Naive thymus-derived CD4-positive, alpha-beta T cell (primary cell): Measurements from ENCODE around the gene ARHGEF19. TPM values are rescaled to one million over a fixed set of nuclear protein-coding genes. Genes with fewer than 3 reads are reported as not detected.
A peak's percentile ranks its signal among the peaks of the same experiment; 100 is the strongest.
"Not testable (repeated sequence)": the region's sequence is repeated elsewhere in the genome, so short reads cannot be mapped to it uniquely, and the experiment has no call there.

Experiments used
- ATAC-seq: fragments of 150-1000 bp; cut with Tn5 transposase; 2 replicates; pipeline ENCODE4 v1.10.0; 2021; ENCODE audit warnings: mild to moderate bottlenecking, moderate library complexity
- CTCF ChIA-PET: fragments of 350-600 bp; sonication (Branson Sonifier 250); formaldehyde crosslinking; loops from one replicate; lab custom pipeline; 2021; ENCODE audit warnings: antibody characterized with exemption; lab: Charles Lee
- POLR2A ChIA-PET: fragments of 350-600 bp; sonication (Branson Sonifier 250); formaldehyde crosslinking; loops from one replicate; lab custom pipeline; 2021; ENCODE audit warnings: antibody characterized with exemption, inconsistent platforms; lab: Charles Lee
- DNase-seq, 9 donors: peaks; one replicate each; pipeline versions ENCODE4 v3.0.0 to v3.0.0-alpha.2; 2020 to 2022; ENCODE audit warnings: mixed read lengths in 1 of 9
- H3K27ac ChIP-seq: one replicate; pipeline ENCODE4 v1.7.0; 2013; ENCODE audit warnings: mild to moderate bottlenecking, low read depth, low read length, moderate library complexity
- H3K27me3 ChIP-seq, 2 donors: one replicate each; pipeline ENCODE4 v1.7.0; 2013; ENCODE audit warnings: low read length in 2 of 2, mild to moderate bottlenecking in 2 of 2, moderate library complexity in 2 of 2; ENCODE audit not compliant: control insufficient read depth in 2 of 2, insufficient read depth in 2 of 2
- H3K36me3 ChIP-seq, 3 experiments: 1 replicate in 2 of 3; 2 replicates in 1 of 3; pipeline ENCODE4 v1.7.0; 2013; ENCODE audit warnings: low read length in 3 of 3, mild to moderate bottlenecking in 3 of 3, moderate library complexity in 1 of 3; ENCODE audit not compliant: insufficient read depth in 3 of 3, control insufficient read depth in 2 of 3
- H3K4me1 ChIP-seq, 2 donors: one replicate each; pipeline ENCODE4 v1.7.0; 2013; ENCODE audit warnings: low read length in 2 of 2, mild to moderate bottlenecking in 2 of 2, moderate library complexity in 1 of 2; ENCODE audit not compliant: control insufficient read depth in 2 of 2, insufficient read depth in 2 of 2
- H3K4me3 ChIP-seq: 2 replicates; pipeline ENCODE4 v1.7.0; 2013; ENCODE audit warnings: mild to moderate bottlenecking, low read length
- H3K9me3 ChIP-seq, 3 experiments: 1 replicate in 2 of 3; 2 replicates in 1 of 3; pipeline ENCODE4 v1.7.0; 2013; ENCODE audit warnings: low read length in 3 of 3; ENCODE audit not compliant: control insufficient read depth in 2 of 3
- H3K27ac Mint-ChIP-seq, 9 donors: one replicate each; pipeline ENCODE4 v1.8.0; 2020 to 2022; ENCODE audit warnings: mixed read lengths in 9 of 9, mild to moderate bottlenecking in 8 of 9, moderate library complexity in 5 of 9, inconsistent platforms in 2 of 9
- H3K27me3 Mint-ChIP-seq, 5 donors: one replicate each; pipeline ENCODE4 v1.8.0; 2021 to 2022; ENCODE audit warnings: mixed read lengths in 5 of 5, mild to moderate bottlenecking in 1 of 5
- H3K36me3 Mint-ChIP-seq, 5 donors: one replicate each; pipeline ENCODE4 v1.8.0; 2020 to 2022; ENCODE audit warnings: mixed read lengths in 5 of 5, mild to moderate bottlenecking in 3 of 5, inconsistent platforms in 1 of 5
- H3K4me1 Mint-ChIP-seq, 7 donors: one replicate each; pipeline ENCODE4 v1.8.0; 2020 to 2022; ENCODE audit warnings: mixed read lengths in 7 of 7, mild to moderate bottlenecking in 3 of 7, inconsistent platforms in 1 of 7
- H3K4me3 Mint-ChIP-seq, 10 donors: one replicate each; pipeline ENCODE4 v1.8.0; 2020 to 2022; ENCODE audit warnings: mild to moderate bottlenecking in 10 of 10, mixed read lengths in 10 of 10, moderate library complexity in 6 of 10, inconsistent platforms in 2 of 10
- H3K9me3 Mint-ChIP-seq, 11 donors: one replicate each; pipeline ENCODE4 v1.8.0; 2020 to 2022; ENCODE audit warnings: mixed read lengths in 11 of 11, mild to moderate bottlenecking in 4 of 11, inconsistent platforms in 1 of 11, moderate library complexity in 1 of 11
- intact Hi-C, 2 donors: fragments of 100-400 bp; cut with micrococcal nuclease; formaldehyde crosslinking; loops; one replicate each; pipeline ENCODE4 v1.15.1; 2023
- polyA plus RNA-seq, 2 donors: library from polyadenylated mRNA; unstranded; fragments of 300-500 nt; fragmentation: Illumina TruSeq; gene quantifications; one replicate each; pipeline ENCODE4 v1.2.3, GENCODE V29; 2021
- total RNA-seq, 6 experiments: library from RNA in 5 of 6; stranded (reverse) in 5 of 6; gene quantifications; 1 replicate in 5 of 6; 2 replicates in 1 of 6; pipeline ENCODE4 v1.2.3 and lab custom pipeline; 2021 to 2026

Gene ARHGEF19
- total and polyA plus RNA-seq, 7 experiments from 2014 or later: 5.1 to 12.4 (median 9.1) TPM

GRCh38 chr1:16202281-16203210 lies 9.9 kb downstream of the ARHGEF19 start:
- H3K4me1 ChIP-seq: peaks cover 8 to 14% of the 10 kb centered on the region in 2 donors
- Mint-ChIP-seq H3K4me3 (no peak overlapping the region), H3K27ac (peak overlapping the region in 1 of 9 donors; percentile 4), H3K36me3 (peaks cover 0 to 12% (median 11%) of the 10 kb centered on the region in 5 donors), H3K9me3 (peaks cover 0 to 2% (median 0%) of the 10 kb centered on the region in 11 donors), H3K27me3 (no peaks in the 10 kb centered on the region), H3K4me1 (peaks cover 7 to 22% (median 13%) of the 10 kb centered on the region in 7 donors)
- CTCF ChIA-PET: interaction anchor here (0.7 to 3.0 kb wide), 2 partner anchors 16 to 42 kb away, joined by 3 to 16 read pairs; no protein-coding TSS in a partner anchor
- H3K36me3 ChIP-seq: peaks cover 0 to 24% (median 0%) of the 10 kb centered on the region in 3 experiments
- POLR2A ChIA-PET: interaction anchor here (1.4 kb wide), 1 partner anchor 15 kb away, joined by 3 read pairs; no protein-coding TSS in a partner anchor
- no peaks in the 10 kb centered on the region for H3K9me3 ChIP-seq
- ATAC-seq (no peak), DNase-seq (no peak)
- intact Hi-C loops: loop anchor here in 1 of 2 donors (10.0 kb wide), 2 partner anchors 412 to 712 kb away; partner anchors contain the start of gene NBPF1
- no peak overlapping the region for H3K4me3 ChIP-seq
- no peaks in the 10 kb centered on the region for H3K27me3 ChIP-seq
- H3K27ac ChIP-seq: no peak overlapping the region

- Mint-ChIP-seq H3K27ac (peak overlapping the region in 1 of 9 donors; percentile 59), H3K4me3 (no peak overlapping the region), H3K36me3 (peaks cover 0 to 23% (median 11%) of the 10 kb centered on the region in 5 donors), H3K9me3 (no peaks in the 10 kb centered on the region), H3K27me3 (peaks cover 0 to 2% (median 0%) of the 10 kb centered on the region in 5 donors), H3K4me1 (peaks cover 0 to 16% (median 5%) of the 10 kb centered on the region in 7 donors)
- ChIA-PET CTCF (interaction anchor here (0.6 to 0.9 kb wide), 3 partner anchors 13 to 124 kb away, joined by 3 to 4 read pairs (median 4); no protein-coding TSS in a partner anchor), POLR2A (interaction anchor here (0.6 to 1.3 kb wide), 2 partner anchors 9 to 448 kb away, joined by 3 to 4 read pairs; no protein-coding TSS in a partner anchor)
- no peak overlapping the region for H3K27ac ChIP-seq
- intact Hi-C loops: loop anchor here in 1 of 2 donors (10.0 kb wide), 2 partner anchors 415 to 715 kb away; partner anchors contain the start of gene NBPF1
- no peak for ATAC-seq
- H3K9me3 ChIP-seq: no peaks in the 10 kb centered on the region
- no peak overlapping the region for H3K4me3 ChIP-seq
- no peak for DNase-seq
- H3K36me3 ChIP-seq: peaks cover 0 to 24% (median 0%) of the 10 kb centered on the region in 3 experiments
- no peaks in the 10 kb centered on the region for H3K27me3 ChIP-seq
- no peaks in the 10 kb centered on the region for H3K4me1 ChIP-seq
Measured at GRCh38 chr1:16199700-16200099, 12.8 kb downstream of the ARHGEF19 start.

- CTCF ChIA-PET: no interaction called here
- POLR2A ChIA-PET: interaction anchor here (1.3 kb wide), 1 partner anchor 10 kb away, joined by 4 read pairs; no protein-coding TSS in a partner anchor
- peaks cover 0 to 23% (median 11%) of the 10 kb centered on the region in 5 donors for H3K36me3 Mint-ChIP-seq
- peak overlapping the region in 3 of 9 donors; percentile 30 to 62 (median 62) for H3K27ac Mint-ChIP-seq
- Histone ChIP-seq H3K27ac (no peak overlapping the region), H3K27me3 (no peaks in the 10 kb centered on the region), H3K4me1 (no peaks in the 10 kb centered on the region), H3K36me3 (peaks cover 0 to 20% (median 0%) of the 10 kb centered on the region in 3 experiments), H3K4me3 (no peak overlapping the region), H3K9me3 (no peaks in the 10 kb centered on the region)
- intact Hi-C loops: no loop called here
- no peaks in the 10 kb centered on the region for H3K9me3 Mint-ChIP-seq
- ATAC-seq (no peak), DNase-seq (no peak)
- peaks cover 0 to 2% (median 0%) of the 10 kb centered on the region in 5 donors for H3K27me3 Mint-ChIP-seq
- peaks cover 0 to 16% (median 5%) of the 10 kb centered on the region in 7 donors for H3K4me1 Mint-ChIP-seq
- H3K4me3 Mint-ChIP-seq: no peak overlapping the region
Measured at GRCh38 chr1:16199157-16199501, 13.3 kb downstream of the ARHGEF19 start.

GRCh38 chr1:16198444-16199156 lies 13.9 kb downstream of the ARHGEF19 start:
- H3K9me3 Mint-ChIP-seq: no peaks in the 10 kb centered on the region
- no peak overlapping the region for H3K4me3 Mint-ChIP-seq
- DNase-seq (no peak), ATAC-seq (no peak)
- peaks cover 0 to 21% (median 10%) of the 10 kb centered on the region in 5 donors for H3K36me3 Mint-ChIP-seq
- ChIA-PET POLR2A (interaction anchor here (1.3 kb wide), 1 partner anchor 10 kb away, joined by 4 read pairs; no protein-coding TSS in a partner anchor), CTCF (no interaction called here)
- H3K27me3 Mint-ChIP-seq: peaks cover 0 to 2% (median 0%) of the 10 kb centered on the region in 5 donors
- intact Hi-C loops: no loop called here
- Histone ChIP-seq H3K27ac (no peak overlapping the region), H3K27me3 (no peaks in the 10 kb centered on the region), H3K4me1 (no peaks in the 10 kb centered on the region), H3K36me3 (peaks cover 0 to 18% (median 0%) of the 10 kb centered on the region in 3 experiments), H3K9me3 (no peaks in the 10 kb centered on the region), H3K4me3 (no peak overlapping the region)
- H3K4me1 Mint-ChIP-seq: peaks cover 0 to 16% (median 3%) of the 10 kb centered on the region in 7 donors
- H3K27ac Mint-ChIP-seq: peak overlapping the region in 5 of 9 donors; percentile 17 to 62 (median 30)

- POLR2A ChIA-PET: no interaction called here
- Mint-ChIP-seq H3K36me3 (peaks cover 0 to 11% (median 4%) of the 10 kb centered on the region in 5 donors), H3K4me1 (peaks cover 0 to 16% (median 0%) of the 10 kb centered on the region in 7 donors)
Measured at GRCh38 chr1:16196874-16197273, 15.6 kb downstream of the ARHGEF19 start.

GRCh38 chr1:16196139-16196538 lies 16.3 kb downstream of the ARHGEF19 start:
- H3K27me3 Mint-ChIP-seq, H3K4me3 ChIP-seq, H3K4me3 Mint-ChIP-seq, H3K27ac Mint-ChIP-seq, intact Hi-C loops, H3K27me3 ChIP-seq, DNase-seq, H3K27ac ChIP-seq, ATAC-seq, H3K9me3 ChIP-seq, H3K9me3 Mint-ChIP-seq, H3K4me1 ChIP-seq: not testable (repeated sequence)
- POLR2A ChIA-PET: interaction anchor here (0.7 kb wide), 1 partner anchor 79 kb away, joined by 4 read pairs; no protein-coding TSS in a partner anchor
- Mint-ChIP-seq H3K4me1 (peaks cover 0 to 16% (median 0%) of the 10 kb centered on the region in 7 donors), H3K36me3 (peaks cover 0 to 11% (median 4%) of the 10 kb centered on the region in 5 donors)
- CTCF ChIA-PET: interaction anchor here (0.6 kb wide), 1 partner anchor 50 kb away, joined by 3 read pairs; no protein-coding TSS in a partner anchor
- H3K36me3 ChIP-seq: peaks cover 0 to 11% (median 0%) of the 10 kb centered on the region in 3 experiments

More at GRCh38 chr1:16196874-16197273, 15.6 kb downstream of the ARHGEF19 start:
- H3K9me3 Mint-ChIP-seq: no peaks in the 10 kb centered on the region
- no peaks in the 10 kb centered on the region for H3K4me1 ChIP-seq
- intact Hi-C loops: no loop called here
- no peak overlapping the region for H3K4me3 Mint-ChIP-seq
- CTCF ChIA-PET: interaction anchor here (0.6 kb wide), 2 partner anchors 10 to 49 kb away, joined by 3 to 6 read pairs; no protein-coding TSS in a partner anchor
- no peak overlapping the region for H3K27ac ChIP-seq
- no peaks in the 10 kb centered on the region for H3K27me3 ChIP-seq
- DNase-seq (no peak), ATAC-seq (no peak)
- no peaks in the 10 kb centered on the region for H3K9me3 ChIP-seq
- peak overlapping the region in 1 of 9 donors; percentile 45 for H3K27ac Mint-ChIP-seq
- peaks cover 0 to 11% (median 0%) of the 10 kb centered on the region in 3 experiments for H3K36me3 ChIP-seq
- no peak overlapping the region for H3K4me3 ChIP-seq
- peaks cover 0 to 2% (median 0%) of the 10 kb centered on the region in 5 donors for H3K27me3 Mint-ChIP-seq
